A549 (cell line): Measurements from ENCODE around the gene NFIX.

Source experiments
- CBX2 ChIP-seq: fragments of 200-600 bp; sonication (generic); IDR thresholded peaks from 2 replicates; pipeline ENCODE4 v1.6.1; 2016; ENCODE audit warnings: low read depth, mild to moderate bottlenecking, borderline replicate concordance
- CEBPB ChIP-seq, 2 experiments: fragments of >200 bp in 1 of 2; sonication (Bioruptor Twin) in 1 of 2; formaldehyde crosslinking in 1 of 2; IDR thresholded peaks; 2 replicates each; pipeline ENCODE4 v1.6.1; 2012 to 2016
- CHD2 ChIP-seq: fragments of 150-350 bp; IDR thresholded peaks from 2 replicates; pipeline ENCODE4 v1.6.1; 2014; ENCODE audit warnings: low read length; ENCODE audit not compliant: partially characterized antibody
- CTCF ChIP-seq: fragments of >200 bp; sonication (Bioruptor Twin); formaldehyde crosslinking; IDR thresholded peaks from 3 replicates; pipeline ENCODE4 v1.5.1; 2016
- EHMT2 ChIP-seq: fragments of 200-600 bp; sonication (generic); IDR thresholded peaks from 2 replicates; pipeline ENCODE4 v1.6.1; 2016; ENCODE audit warnings: antibody characterized with exemption, low read depth, mild to moderate bottlenecking, moderate library complexity
- ELK1 ChIP-seq: fragments of 150-350 bp; IDR thresholded peaks from 2 replicates; pipeline ENCODE4 v1.6.1; 2014; ENCODE audit warnings: low read depth, mild to moderate bottlenecking, low read length
- JUN ChIP-seq, 2 experiments: fragments of >200 bp; sonication (Bioruptor Twin); formaldehyde crosslinking; IDR thresholded peaks; 2 replicates in 1 of 2; 3 replicates in 1 of 2; pipeline ENCODE4 v1.6.1; 2016 to 2017
- KDM5A ChIP-seq: fragments of 200-600 bp; sonication (generic); IDR thresholded peaks from 2 replicates; pipeline ENCODE4 v1.6.1; 2016; ENCODE audit warnings: antibody characterized with exemption, mild to moderate bottlenecking
- MAZ ChIP-seq: fragments of 150-350 bp; IDR thresholded peaks from 2 replicates; pipeline ENCODE4 v1.6.1; 2014; ENCODE audit warnings: antibody characterized with exemption, low read depth, low read length, borderline replicate concordance
- NFE2L2 ChIP-seq: fragments of 150-350 bp; conservative IDR thresholded peaks from 2 replicates; pipeline ENCODE4 v1.6.1; 2014; ENCODE audit warnings: low read length
- POLR2A ChIP-seq: IDR thresholded peaks from 2 replicates; pipeline ENCODE4 v1.6.1; 2012; ENCODE audit warnings: mild to moderate bottlenecking, low read length
- ZFP36 ChIP-seq: fragments of 450-650 bp; IDR thresholded peaks from 2 replicates; pipeline ENCODE4 v1.6.1; 2014; ENCODE audit warnings: borderline replicate concordance; ENCODE audit not compliant: partially characterized antibody

- TF ChIP-seq CTCF = no peak
- no peak for TF ChIP-seq EHMT2
- no peak for TF ChIP-seq KDM5A
- TF ChIP-seq MAZ = no peak
- no peak for TF ChIP-seq JUN (IDR thresholded peaks at IDR 0.05)
- no peak for TF ChIP-seq CBX2
- TF ChIP-seq CEBPB (IDR thresholded peaks at IDR 0.05) = no peak
- TF ChIP-seq POLR2A = no peak
- TF ChIP-seq NFE2L2 = no peak
- TF ChIP-seq CHD2 = no peak
- TF ChIP-seq ELK1 = no peak
- TF ChIP-seq ZFP36 = no peak
These were observed 142.1 kb downstream of the NFIX start for GRCh38 chr19:13137290-13137794.
